PC-9 (cell line): ENCODE results near the gene B4GALT6. TPM values are rescaled to one million over a fixed set of nuclear protein-coding genes. Genes with fewer than 3 reads are reported as not detected.
A peak's percentile ranks its signal among the peaks of the same experiment; 100 is the strongest.

Experiments used
- BruUV-seq: library from RNA; stranded (reverse); fragments of 400-500 nt; replicated peaks from 2 replicates; lab custom pipeline; 2021; lab: Mats Ljungman, UMichigan
- CTCF ChIA-PET: fragments of 300-600 bp; sonication (Branson Sonifier 250); formaldehyde crosslinking; loops from one replicate; lab custom pipeline; 2022; ENCODE audit warnings: antibody characterized with exemption; lab: Charles Lee
- POLR2A ChIA-PET: fragments of 300-600 bp; sonication (Branson Sonifier 250); formaldehyde crosslinking; loops from one replicate; lab custom pipeline; 2022; ENCODE audit warnings: antibody characterized with exemption; ENCODE audit not compliant: unreplicated experiment; lab: Charles Lee
- DNase-seq, 2 experiments: peaks; one replicate each; pipeline versions ENCODE4 v3.0.0 to v3.0.0-alpha.2; 2015 to 2022; ENCODE audit warnings: mixed read lengths in 1 of 2
- H2AFZ ChIP-seq: fragments of 200-600 bp; sonication (generic); 2 replicates; pipeline ENCODE4 v1.8.1; 2017; ENCODE audit warnings: antibody characterized with exemption
- H3F3A ChIP-seq: fragments of 200-600 bp; sonication (generic); 2 replicates; pipeline ENCODE4 v1.8.1; 2017; ENCODE audit warnings: antibody characterized with exemption, mild to moderate bottlenecking, low read depth; ENCODE audit not compliant: insufficient read depth
- H3K27ac ChIP-seq: fragments of 200-600 bp; sonication (generic); 2 replicates; pipeline ENCODE4 v1.6.1; 2016; ENCODE audit warnings: mixed run types
- H3K27me3 ChIP-seq: fragments of 200-600 bp; sonication (generic); 2 replicates; pipeline ENCODE4 v1.6.1; 2016; ENCODE audit warnings: low read depth, mixed run types; ENCODE audit not compliant: insufficient read depth
- H3K36me3 ChIP-seq: fragments of 200-600 bp; sonication (generic); 2 replicates; pipeline ENCODE4 v1.6.1; 2016; ENCODE audit warnings: low read depth, mixed run types
- H3K4me1 ChIP-seq: fragments of 200-600 bp; sonication (generic); replicated peaks from 2 replicates; pipeline ENCODE4 v1.6.1; 2016; ENCODE audit warnings: mixed run types; ENCODE audit not compliant: insufficient read depth
- H3K4me2 ChIP-seq: fragments of 200-600 bp; sonication (generic); 2 replicates; pipeline ENCODE4 v1.6.1; 2017; ENCODE audit warnings: mixed run types
- H3K4me3 ChIP-seq: fragments of 200-600 bp; sonication (generic); 2 replicates; pipeline ENCODE4 v1.6.1; 2016; ENCODE audit warnings: mixed run types
- H3K79me2 ChIP-seq: fragments of 200-600 bp; sonication (generic); 2 replicates; pipeline ENCODE4 v1.6.1; 2017; ENCODE audit warnings: low read depth, mixed run types
- H3K9me2 ChIP-seq: fragments of 200-600 bp; sonication (generic); 2 replicates; pipeline ENCODE4 v1.8.1; 2017; ENCODE audit warnings: mild to moderate bottlenecking; ENCODE audit not compliant: insufficient read depth
- H3K9me3 ChIP-seq: fragments of 200-600 bp; sonication (generic); 2 replicates; pipeline ENCODE4 v1.8.1; 2016; ENCODE audit warnings: low read depth; ENCODE audit not compliant: insufficient read depth
- H4K20me1 ChIP-seq: fragments of 200-600 bp; sonication (generic); 2 replicates; pipeline ENCODE4 v1.8.1; 2017; ENCODE audit not compliant: insufficient read depth
- EZH2 ChIP-seq: fragments of 200-600 bp; sonication (generic); IDR thresholded peaks from 2 replicates; pipeline ENCODE4 v1.8.0; 2017; ENCODE audit warnings: antibody characterized with exemption, low read depth
- intact Hi-C: fragments of 100-400 bp; cut with micrococcal nuclease; formaldehyde crosslinking; loops from one replicate; pipeline ENCODE4 v1.10.0; 2022; ENCODE audit not compliant: unreplicated experiment
- total RNA-seq: library from RNA; stranded (reverse); gene quantifications from 2 replicates; pipeline ENCODE4 v1.2.3, GENCODE V29; 2021
- TF ChIP-seq, protein P1 (sequence below): fragments of 200-600 bp; sonication (generic); conservative IDR thresholded peaks from 2 replicates; pipeline ENCODE4 v1.6.1; 2017; ENCODE audit warnings: mixed run types, antibody characterized with exemption, mild to moderate bottlenecking, moderate library complexity

Gene B4GALT6
- total RNA-seq, 1 experiment from 2014 or later = 5.3 TPM

GRCh38 chr18:31683968-31684278 lies 458 bp downstream of the B4GALT6 start:
- no peak for TF ChIP-seq EZH2
- TF ChIP-seq, protein P1, sequence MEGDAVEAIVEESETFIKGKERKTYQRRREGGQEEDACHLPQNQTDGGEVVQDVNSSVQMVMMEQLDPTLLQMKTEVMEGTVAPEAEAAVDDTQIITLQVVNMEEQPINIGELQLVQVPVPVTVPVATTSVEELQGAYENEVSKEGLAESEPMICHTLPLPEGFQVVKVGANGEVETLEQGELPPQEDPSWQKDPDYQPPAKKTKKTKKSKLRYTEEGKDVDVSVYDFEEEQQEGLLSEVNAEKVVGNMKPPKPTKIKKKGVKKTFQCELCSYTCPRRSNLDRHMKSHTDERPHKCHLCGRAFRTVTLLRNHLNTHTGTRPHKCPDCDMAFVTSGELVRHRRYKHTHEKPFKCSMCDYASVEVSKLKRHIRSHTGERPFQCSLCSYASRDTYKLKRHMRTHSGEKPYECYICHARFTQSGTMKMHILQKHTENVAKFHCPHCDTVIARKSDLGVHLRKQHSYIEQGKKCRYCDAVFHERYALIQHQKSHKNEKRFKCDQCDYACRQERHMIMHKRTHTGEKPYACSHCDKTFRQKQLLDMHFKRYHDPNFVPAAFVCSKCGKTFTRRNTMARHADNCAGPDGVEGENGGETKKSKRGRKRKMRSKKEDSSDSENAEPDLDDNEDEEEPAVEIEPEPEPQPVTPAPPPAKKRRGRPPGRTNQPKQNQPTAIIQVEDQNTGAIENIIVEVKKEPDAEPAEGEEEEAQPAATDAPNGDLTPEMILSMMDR = no peak
- ChIA-PET POLR2A (no interaction called here), CTCF (no interaction called here)
- Histone ChIP-seq H3K4me2 (peak overlapping the region; percentile 88), H4K20me1 (no peaks in the 10 kb centered on the region), H3K4me3 (peak overlapping the region; percentile 88), H3K27ac (no peak overlapping the region), H3K4me1 (peaks cover 44% of the 10 kb centered on the region), H3K9me2 (no peaks in the 10 kb centered on the region), H3K27me3 (no peaks in the 10 kb centered on the region), H3K9me3 (no peaks in the 10 kb centered on the region), H3F3A (peaks cover 19% of the 10 kb centered on the region; the same call in 1 of the 2 replicates), H3K79me2 (peaks cover 7% of the 10 kb centered on the region; the same call in 1 of the 2 replicates), H3K36me3 (no peaks in the 10 kb centered on the region), H2AFZ (peak overlapping the region; percentile 89)
- DNase-seq = peak in 1 of 2 experiments; percentile 38
- no TSS peak for BruUV-seq
- intact Hi-C loops = no loop called here

DNA sequence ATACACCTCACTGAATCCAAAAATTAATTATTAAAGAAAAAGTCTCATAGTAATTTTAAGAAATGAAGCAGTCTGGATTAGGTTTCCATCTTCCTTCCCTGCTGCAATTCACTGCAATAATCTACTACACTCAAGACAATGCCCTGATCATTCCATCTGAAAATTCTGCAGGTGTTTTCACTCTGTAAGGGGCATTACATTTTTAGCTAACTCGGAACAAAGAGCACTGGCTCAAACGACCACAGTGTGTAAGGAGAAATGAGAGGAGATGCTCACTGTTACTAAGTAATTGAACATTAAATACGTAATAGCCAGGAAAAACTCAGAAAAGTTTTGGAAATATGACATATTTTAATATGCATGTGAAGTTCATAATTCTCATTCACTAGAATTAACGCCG lies 1.3 kb downstream of the B4GALT6 start:
- H3K27ac ChIP-seq = no peak overlapping the region
- peaks cover 25% of the 10 kb centered on the region; the same call in 1 of the 2 replicates for H3F3A ChIP-seq

GRCh38 chr18:31680831-31681568 lies 3.4 kb downstream of the B4GALT6 start:
- Histone ChIP-seq H3K4me2 (peak overlapping the region; percentile 48; the same call in 1 of the 2 replicates), H3K4me3 (no peak overlapping the region), H3F3A (peaks cover 25% of the 10 kb centered on the region; the same call in 1 of the 2 replicates), H3K4me1 (peaks cover 47% of the 10 kb centered on the region), H3K36me3 (no peaks in the 10 kb centered on the region), H2AFZ (no peak overlapping the region; the same call in 1 of the 2 replicates), H3K27me3 (no peaks in the 10 kb centered on the region), H4K20me1 (no peaks in the 10 kb centered on the region), H3K27ac (peak overlapping the region; percentile 89), H3K79me2 (peaks cover 7% of the 10 kb centered on the region; the same call in 1 of the 2 replicates), H3K9me3 (no peaks in the 10 kb centered on the region), H3K9me2 (no peaks in the 10 kb centered on the region)
- intact Hi-C loops = no loop called here
- ChIA-PET CTCF (interaction anchor here (0.7 kb wide), 1 partner anchor 54 kb away, joined by 3 read pairs; no protein-coding TSS in a partner anchor), POLR2A (no interaction called here)
- TF ChIP-seq, protein P1 = peak; percentile 27; the same call in 1 of the 2 replicates
- no peak for TF ChIP-seq EZH2
- no TSS peak for BruUV-seq
- DNase-seq = no peak

More for the DNA sequence above, 1.3 kb downstream of the B4GALT6 start:
- Histone ChIP-seq H4K20me1 (no peaks in the 10 kb centered on the region), H3K4me3 (no peak overlapping the region; the same call in 1 of the 2 replicates), H3K27me3 (no peaks in the 10 kb centered on the region), H3K4me2 (peak overlapping the region; percentile 88), H3K9me3 (no peaks in the 10 kb centered on the region), H2AFZ (no peak overlapping the region), H3K36me3 (no peaks in the 10 kb centered on the region), H3K4me1 (peaks cover 52% of the 10 kb centered on the region), H3K79me2 (peaks cover 7% of the 10 kb centered on the region; the same call in 1 of the 2 replicates), H3K9me2 (no peaks in the 10 kb centered on the region)
- POLR2A ChIA-PET = no interaction called here
- no peak for TF ChIP-seq EZH2
- TF ChIP-seq, protein P1 = no peak
- CTCF ChIA-PET = no interaction called here
- no peak for DNase-seq
- intact Hi-C loops = no loop called here
- BruUV-seq = no TSS peak
